Psoas muscle (tissue), 8 donors: ENCODE results near the gene RASD1. TPM values are rescaled to one million over a fixed set of nuclear protein-coding genes. Genes with fewer than 3 reads are reported as not detected.
A peak's percentile ranks its signal among the peaks of the same experiment; 100 is the strongest.

Experiments used
- ATAC-seq, 4 donors: fragments of 200-7000 bp; cut with Tn5 transposase; one replicate each; pipeline ENCODE4 v1.9.1; 2020; ENCODE audit warnings: moderate library complexity in 3 of 4, mild to moderate bottlenecking in 2 of 4
- DNase-seq, 2 donors: peaks; one replicate each; pipeline ENCODE4 v3.0.0-alpha.2; 2020
- H3K27ac ChIP-seq: fragments of 200-600 bp; one replicate; pipeline ENCODE4 v1.8.0; 2022
- H3K27me3 ChIP-seq, 3 donors: fragments of 200-600 bp in 1 of 3; one replicate each; pipeline versions ENCODE4 v1.6.1 to v1.8.0; 2013 to 2022; ENCODE audit warnings: low read length in 2 of 3, mild to moderate bottlenecking in 2 of 3, moderate library complexity in 1 of 3; ENCODE audit not compliant: insufficient read depth in 3 of 3
- H3K36me3 ChIP-seq, 2 donors: fragments of 200-600 bp in 1 of 2; one replicate each; pipeline versions ENCODE4 v1.6.1 to v1.8.0; 2013 to 2022; ENCODE audit warnings: low read depth in 1 of 2, mild to moderate bottlenecking in 1 of 2, moderate library complexity in 1 of 2; ENCODE audit not compliant: insufficient read depth in 1 of 2
- H3K4me1 ChIP-seq: fragments of 200-600 bp; one replicate; pipeline ENCODE4 v1.8.0; 2022
- H3K4me3 ChIP-seq: fragments of 200-600 bp; one replicate; pipeline ENCODE4 v1.8.0; 2022; ENCODE audit warnings: mild to moderate bottlenecking
- H3K9me3 ChIP-seq: fragments of 200-600 bp; one replicate; pipeline ENCODE4 v1.8.0; 2022
- WGBS, 3 donors: extraction: QIAGEN DNeasy Blood & Tissue Kit; methylation state at CpG; one replicate each; pipeline versions ENCODE4 v1.1.6 to v1.1.7; 2013; 5-methylcytosine and 5-hydroxymethylcytosine counted together
- intact Hi-C, 2 donors: fragments of 100-400 bp; cut with DNase I; formaldehyde crosslinking; loops; one replicate each; pipeline versions ENCODE4 v1.11.0 to v1.14.2; 2022
- polyA plus RNA-seq, 3 donors: library from polyadenylated mRNA; stranded (reverse); fragments of 200-250 nt; gene quantifications; one replicate each; pipeline ENCODE4 v1.2.3, GENCODE V29; 2013
- total RNA-seq, 4 donors: library from RNA; stranded (reverse); fragmentation: NEBNext Ultra II Directional in 2 of 4; extraction: Animal tissue kit (Norgen Biotek cat#: 25700) in 2 of 4; gene quantifications; one replicate each; pipeline versions ENCODE4 v1.2.1 to v1.2.4, GENCODE V29; 2021 to 2023
- TF ChIP-seq, protein P1 (sequence below): fragments of 200-600 bp; IDR thresholded peaks from one replicate; pipeline ENCODE4 v1.8.0; 2022; ENCODE audit warnings: antibody characterized with exemption
- donor health status: healthy with polysubstance abuse.
- donor health status: DM: no; HTN: no; CAD: no; lungs with moderate emphysema.
- donor health status: Bipolar disorder and iron deficiency.
- donor health status: healthy.
- donor health status: DM: yes; HTN: yes; CAD: no.
- donor health status: DM: no; HTN: no; CAD: no.
- donor health status: DM: no; HTN: no; CAD: no.
- donor health status: DM: yes; HTN: yes; CAD: no.

The RASD1 gene
- total and polyA plus RNA-seq, 7 donors = 4.4 to 436 (median 26.5) TPM

DNA sequence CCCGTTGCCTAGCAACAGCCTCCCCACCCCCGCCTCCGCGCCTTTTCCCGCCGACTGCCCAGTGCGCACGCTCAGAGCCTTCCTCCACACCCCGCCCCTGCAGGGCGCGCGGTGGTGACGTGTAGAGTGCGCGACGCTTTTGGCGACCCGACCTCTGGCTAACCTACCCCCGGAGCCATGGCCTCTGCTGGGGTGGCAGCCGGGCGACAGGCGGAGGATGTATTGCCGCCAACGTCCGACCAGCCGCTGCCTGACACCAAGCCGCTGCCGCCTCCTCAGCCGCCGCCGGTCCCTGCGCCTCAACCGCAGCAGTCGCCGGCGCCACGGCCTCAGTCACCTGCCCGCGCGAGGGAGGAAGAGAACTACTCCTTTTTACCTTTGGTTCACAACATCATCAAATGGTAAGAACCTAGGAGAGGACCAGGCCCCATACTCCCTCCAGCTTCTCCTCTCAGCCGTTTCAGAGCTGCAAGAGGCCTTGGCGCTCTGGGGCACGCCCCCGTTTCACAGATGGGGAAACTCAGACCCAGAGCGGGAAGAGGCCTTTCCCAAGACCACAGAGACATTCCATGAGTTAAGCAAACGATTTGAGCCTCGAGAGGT lies 19.2 kb downstream of the RASD1 start, which contains the start of gene MED9:
TSS of gene MED9 (plus strand) at position 136 of the 603 bp plus-strand sequence. CDS start at position 178, 42 bp downstream.
- H3K27ac ChIP-seq = peak within 1 kb of the TSS; percentile 87
- peaks cover 32% of the 10 kb centered on the region for H3K4me1 ChIP-seq
- H3K9me3 ChIP-seq = no peaks in the 10 kb centered on the region
- peak within 1 kb of the TSS; percentile 90 for H3K4me3 ChIP-seq
- TF ChIP-seq, protein P1, sequence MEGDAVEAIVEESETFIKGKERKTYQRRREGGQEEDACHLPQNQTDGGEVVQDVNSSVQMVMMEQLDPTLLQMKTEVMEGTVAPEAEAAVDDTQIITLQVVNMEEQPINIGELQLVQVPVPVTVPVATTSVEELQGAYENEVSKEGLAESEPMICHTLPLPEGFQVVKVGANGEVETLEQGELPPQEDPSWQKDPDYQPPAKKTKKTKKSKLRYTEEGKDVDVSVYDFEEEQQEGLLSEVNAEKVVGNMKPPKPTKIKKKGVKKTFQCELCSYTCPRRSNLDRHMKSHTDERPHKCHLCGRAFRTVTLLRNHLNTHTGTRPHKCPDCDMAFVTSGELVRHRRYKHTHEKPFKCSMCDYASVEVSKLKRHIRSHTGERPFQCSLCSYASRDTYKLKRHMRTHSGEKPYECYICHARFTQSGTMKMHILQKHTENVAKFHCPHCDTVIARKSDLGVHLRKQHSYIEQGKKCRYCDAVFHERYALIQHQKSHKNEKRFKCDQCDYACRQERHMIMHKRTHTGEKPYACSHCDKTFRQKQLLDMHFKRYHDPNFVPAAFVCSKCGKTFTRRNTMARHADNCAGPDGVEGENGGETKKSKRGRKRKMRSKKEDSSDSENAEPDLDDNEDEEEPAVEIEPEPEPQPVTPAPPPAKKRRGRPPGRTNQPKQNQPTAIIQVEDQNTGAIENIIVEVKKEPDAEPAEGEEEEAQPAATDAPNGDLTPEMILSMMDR = no peak
- DNase-seq = peak; percentile 94 to 97
- ATAC-seq = peak; percentile 98 to 100 (median 100)
- intact Hi-C loops = loop anchor here in 1 of 2 donors (2.0 kb wide), 1 partner anchor 20 kb away; the partner anchor contains the start of gene RASD1
- H3K27me3 ChIP-seq = peaks cover 0 to 3% (median 0%) of the 10 kb centered on the region in 3 donors
- peaks cover 0 to 14% of the 10 kb centered on the region in 2 donors for H3K36me3 ChIP-seq
- WGBS, 3 donors = 0 to 1% (median 1%) methylated on average over 39 to 47 of the region's 47 CpGs

DNA sequence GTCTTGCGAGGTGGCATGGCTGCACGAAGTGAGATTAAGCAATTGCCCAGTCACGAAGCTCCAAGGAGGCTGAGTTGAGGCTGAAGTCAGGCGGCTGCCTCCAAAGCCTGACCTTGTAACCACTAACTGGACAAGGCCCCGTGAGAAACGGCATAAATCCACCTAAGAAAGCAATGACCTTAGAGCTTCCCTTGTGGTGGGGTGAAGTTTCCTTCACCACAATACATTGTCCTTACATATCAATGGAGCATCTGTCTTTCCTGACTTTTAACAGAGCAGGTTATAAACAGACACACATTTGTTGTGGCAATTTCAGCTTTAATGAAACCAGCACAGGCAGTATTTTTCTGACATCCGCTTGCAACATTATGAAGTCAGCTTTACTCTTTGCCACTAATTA lies 21.9 kb downstream of the RASD1 start:
- 66 to 70% (median 68%) methylated on average over 7 of the region's 7 CpGs for WGBS, 3 donors
- Histone ChIP-seq H3K27me3 (peaks cover 0 to 11% (median 2%) of the 10 kb centered on the region in 3 donors), H3K9me3 (no peaks in the 10 kb centered on the region), H3K27ac (no peak overlapping the region), H3K4me3 (no peak overlapping the region), H3K36me3 (peaks cover 0 to 1% of the 10 kb centered on the region in 2 donors), H3K4me1 (peaks cover 18% of the 10 kb centered on the region)
- no peak for ATAC-seq
- intact Hi-C loops = no loop called here
- TF ChIP-seq, protein P1 = no peak
- no peak for DNase-seq

DNA sequence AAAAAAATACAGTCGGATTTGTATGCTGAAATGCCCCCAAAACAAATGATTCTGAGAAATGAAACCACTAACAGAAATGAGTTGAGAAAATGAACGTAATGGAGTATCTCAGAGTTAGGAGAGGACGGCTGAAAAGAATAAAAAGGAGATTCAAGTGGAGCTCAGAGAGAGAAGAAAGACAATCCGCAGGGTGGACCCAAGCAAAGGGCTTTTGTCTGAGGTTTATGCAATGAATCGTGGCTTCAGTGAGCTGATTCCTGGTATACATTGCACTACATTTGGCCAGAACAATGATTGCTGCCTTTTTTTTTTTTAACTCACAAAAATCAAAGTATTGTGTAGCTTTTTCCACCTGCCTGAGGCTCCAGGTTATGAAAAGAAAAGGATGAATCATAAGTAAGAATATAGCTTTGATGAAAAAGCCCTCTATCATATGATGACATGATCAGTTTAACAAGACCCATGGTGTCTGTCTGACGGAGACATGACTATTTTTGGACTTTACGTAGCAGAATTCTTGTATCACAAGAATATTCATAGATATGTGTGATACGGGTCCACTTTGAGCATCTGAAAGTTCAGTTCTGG lies 23.8 kb downstream of the RASD1 start:
- ATAC-seq = no peak
- intact Hi-C loops = no loop called here
- Histone ChIP-seq H3K9me3 (no peaks in the 10 kb centered on the region), H3K4me3 (no peak overlapping the region), H3K27ac (no peak overlapping the region), H3K27me3 (peaks cover 0 to 11% (median 2%) of the 10 kb centered on the region in 3 donors), H3K36me3 (no peaks in the 10 kb centered on the region), H3K4me1 (no peaks in the 10 kb centered on the region)
- DNase-seq = no peak
- TF ChIP-seq, protein P1 = no peak
- WGBS, 3 donors = 59 to 61% (median 61%) methylated on average over 8 of the region's 8 CpGs

DNA sequence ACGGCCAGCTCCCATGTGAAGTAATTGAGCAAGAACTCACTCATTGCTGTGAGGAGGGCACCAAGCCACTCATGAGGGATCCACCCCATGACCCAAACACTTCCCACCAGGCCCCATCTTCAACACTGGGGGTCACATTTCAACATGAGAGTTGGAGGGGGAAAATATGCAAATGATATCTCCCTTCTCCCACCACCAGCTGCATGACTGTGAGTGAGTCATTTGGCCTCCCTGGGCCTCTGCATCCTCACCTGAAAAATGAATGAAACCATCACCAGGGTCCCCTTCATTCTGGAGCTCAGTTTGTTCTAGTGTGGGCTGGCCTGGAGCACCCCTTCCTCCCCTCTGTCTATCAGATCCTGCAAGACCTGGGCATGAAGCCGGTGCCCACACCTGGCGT lies 26.2 kb downstream of the RASD1 start:
- Histone ChIP-seq H3K4me1 (no peaks in the 10 kb centered on the region), H3K9me3 (no peaks in the 10 kb centered on the region), H3K27ac (no peak overlapping the region), H3K27me3 (peaks cover 0 to 11% (median 2%) of the 10 kb centered on the region in 3 donors), H3K36me3 (no peaks in the 10 kb centered on the region), H3K4me3 (no peak overlapping the region)
- TF ChIP-seq, protein P1 = no peak
- ATAC-seq (no peak), DNase-seq (no peak)
- intact Hi-C loops = loop anchor here in 1 of 2 donors (5.0 kb wide), 1 partner anchor 38 kb away; no protein-coding TSS in a partner anchor
- 79 to 88% (median 87%) methylated on average over 3 of the region's 3 CpGs for WGBS, 3 donors
